Mesothelial cell of epicardium (in vitro differentiated cells): ENCODE measurements around the gene NTM. TPM values are rescaled to one million over a fixed set of nuclear protein-coding genes. Genes with fewer than 3 reads are reported as not detected.
"Not testable (repeated sequence)": the region's sequence is repeated elsewhere in the genome, so short reads cannot be mapped to it uniquely, and the experiment has no call there.

Experiments
- DNase-seq, 2 experiments: peaks; one replicate each; pipeline ENCODE4 v3.0.0; 2021; ENCODE audit warnings: low spot score in 2 of 2; ENCODE audit not compliant: unreplicated experiment in 2 of 2
- H3K27ac Mint-ChIP-seq: 2 replicates; pipeline ENCODE4 v1.8.0; 2021; ENCODE audit warnings: mixed read lengths
- H3K27me3 Mint-ChIP-seq: 2 replicates; pipeline ENCODE4 v1.8.0; 2021; ENCODE audit warnings: low read depth, mixed read lengths
- H3K36me3 Mint-ChIP-seq: 2 replicates; pipeline ENCODE4 v1.8.0; 2021; ENCODE audit warnings: mixed read lengths
- H3K4me1 Mint-ChIP-seq: 2 replicates; pipeline ENCODE4 v1.8.0; 2021; ENCODE audit warnings: mixed read lengths
- H3K4me3 Mint-ChIP-seq: 2 replicates; pipeline ENCODE4 v1.8.0; 2021; ENCODE audit warnings: mild to moderate bottlenecking, moderate library complexity, mixed read lengths
- H3K9me3 Mint-ChIP-seq: 2 replicates; pipeline ENCODE4 v1.8.0; 2021; ENCODE audit warnings: mixed read lengths
- CTCF ChIP-seq: fragments of 200-600 bp; sonication (generic); IDR thresholded peaks from one replicate; pipeline ENCODE4 v1.5.0; 2021; ENCODE audit warnings: antibody characterized with exemption; ENCODE audit not compliant: unreplicated experiment
- total RNA-seq: library from RNA; stranded (reverse); gene quantifications from 3 replicates; pipeline ENCODE4 v1.2.1, GENCODE V29; 2021

The NTM gene
- total RNA-seq, 1 donor from 2014 or later = 3.9 TPM

- Mint-ChIP-seq H3K4me3 (no peak overlapping the region), H3K36me3 (no peaks in the 10 kb centered on the region), H3K9me3 (no peaks in the 10 kb centered on the region), H3K4me1 (peaks cover 6% of the 10 kb centered on the region), H3K27me3 (peaks cover 24% of the 10 kb centered on the region), H3K27ac (no peak overlapping the region)
- no peak for DNase-seq
- TF ChIP-seq CTCF = no peak
Measured at GRCh38 chr11:132060567-132060966, 690.2 kb downstream of the NTM start.

DNA sequence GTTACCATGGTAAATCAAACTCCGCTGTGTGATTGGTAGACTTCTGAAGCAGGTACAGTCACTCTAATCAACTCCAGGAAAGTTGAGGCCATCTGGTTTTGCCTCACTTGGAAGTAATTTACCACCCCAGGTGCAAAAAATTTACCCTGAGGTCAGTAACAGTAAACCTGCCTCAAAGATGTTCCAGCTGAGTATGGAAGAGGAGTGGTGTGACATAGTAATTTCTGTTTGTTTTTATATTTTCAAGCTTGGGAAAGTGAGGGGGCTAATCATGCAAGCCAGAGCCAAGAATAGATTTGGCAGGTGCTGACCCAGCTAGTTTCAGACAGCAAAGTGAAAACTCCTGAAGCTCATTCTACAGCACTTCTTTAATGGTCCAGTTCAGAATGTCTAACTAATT is 691.6 kb downstream of the NTM start:
- Mint-ChIP-seq H3K4me3 (no peak overlapping the region), H3K27ac (no peak overlapping the region), H3K27me3 (peaks cover 24% of the 10 kb centered on the region), H3K9me3 (peaks cover 9% of the 10 kb centered on the region), H3K36me3 (no peaks in the 10 kb centered on the region), H3K4me1 (peaks cover 6% of the 10 kb centered on the region)
- no peak for DNase-seq
- TF ChIP-seq CTCF = no peak

DNA sequence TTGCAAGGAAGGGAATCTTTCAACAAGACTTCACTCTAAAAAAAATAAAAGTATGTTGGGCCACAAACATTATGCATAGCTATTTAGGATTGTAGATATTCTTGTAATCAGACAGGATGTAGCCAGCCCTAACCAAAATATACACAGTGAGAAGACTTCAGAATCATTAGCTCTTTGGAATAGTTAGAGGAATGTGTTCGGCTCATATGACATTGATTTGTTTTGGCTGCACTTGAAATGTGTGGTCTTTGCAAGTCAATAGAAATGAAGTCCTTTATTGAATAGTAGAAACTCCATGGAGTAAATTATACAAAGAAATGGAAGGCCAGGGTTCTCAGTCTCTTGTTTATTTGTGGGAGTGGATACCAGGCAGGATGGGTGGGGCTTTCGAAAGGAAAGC is 692.1 kb downstream of the NTM start:
- H3K9me3 Mint-ChIP-seq = peaks cover 13% of the 10 kb centered on the region
- H3K4me3 Mint-ChIP-seq = no peak overlapping the region
- H3K27ac Mint-ChIP-seq = no peak overlapping the region
- no peak for TF ChIP-seq CTCF
- no peaks in the 10 kb centered on the region for H3K36me3 Mint-ChIP-seq
- peaks cover 24% of the 10 kb centered on the region for H3K27me3 Mint-ChIP-seq
- peaks cover 6% of the 10 kb centered on the region for H3K4me1 Mint-ChIP-seq
- DNase-seq = no peak

DNA sequence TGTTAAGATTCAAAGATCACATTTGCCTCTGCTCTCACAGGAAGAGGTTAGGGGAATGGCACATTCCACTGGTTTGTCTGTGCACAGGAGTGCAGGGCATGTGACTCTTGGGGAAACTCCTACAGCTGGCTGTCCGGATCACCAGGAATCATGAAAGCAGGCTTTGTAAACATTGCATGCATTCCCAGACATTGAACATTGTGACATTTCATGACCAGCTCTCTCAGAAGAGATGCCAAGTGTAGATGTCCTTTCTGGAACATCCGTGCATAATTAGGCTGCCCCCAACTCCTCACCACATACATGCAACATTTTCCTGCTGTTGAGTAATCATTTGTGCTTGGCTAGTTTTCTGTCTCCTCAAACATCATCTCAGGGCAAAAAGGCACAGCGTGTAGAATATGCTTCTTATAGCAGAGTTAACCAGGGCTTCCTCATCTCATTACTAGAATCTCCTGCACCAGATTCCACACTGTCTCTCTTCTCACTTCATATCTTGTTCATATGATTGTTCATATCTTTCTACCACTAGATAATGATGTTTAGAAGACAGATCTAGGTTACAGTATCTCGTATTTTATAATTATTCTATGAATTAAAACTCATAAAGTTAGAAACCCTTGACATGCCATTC is 694.7 kb downstream of the NTM start:
- H3K4me1 Mint-ChIP-seq = peaks cover 6% of the 10 kb centered on the region
- peaks cover 13% of the 10 kb centered on the region for H3K9me3 Mint-ChIP-seq
- DNase-seq = no peak
- H3K27ac Mint-ChIP-seq = no peak overlapping the region
- H3K27me3 Mint-ChIP-seq = peaks cover 18% of the 10 kb centered on the region
- no peak for TF ChIP-seq CTCF
- H3K4me3 Mint-ChIP-seq = no peak overlapping the region
- no peaks in the 10 kb centered on the region for H3K36me3 Mint-ChIP-seq

GRCh38 chr11:132068556-132068955 is 698.1 kb downstream of the NTM start:
- H3K36me3 Mint-ChIP-seq = no peaks in the 10 kb centered on the region
- no peak for DNase-seq
- no peak for TF ChIP-seq CTCF
- H3K4me1 Mint-ChIP-seq = peaks cover 24% of the 10 kb centered on the region
- peaks cover 4% of the 10 kb centered on the region for H3K27me3 Mint-ChIP-seq
- no peak overlapping the region for H3K4me3 Mint-ChIP-seq
- H3K27ac Mint-ChIP-seq = no peak overlapping the region
- peaks cover 13% of the 10 kb centered on the region for H3K9me3 Mint-ChIP-seq

DNA sequence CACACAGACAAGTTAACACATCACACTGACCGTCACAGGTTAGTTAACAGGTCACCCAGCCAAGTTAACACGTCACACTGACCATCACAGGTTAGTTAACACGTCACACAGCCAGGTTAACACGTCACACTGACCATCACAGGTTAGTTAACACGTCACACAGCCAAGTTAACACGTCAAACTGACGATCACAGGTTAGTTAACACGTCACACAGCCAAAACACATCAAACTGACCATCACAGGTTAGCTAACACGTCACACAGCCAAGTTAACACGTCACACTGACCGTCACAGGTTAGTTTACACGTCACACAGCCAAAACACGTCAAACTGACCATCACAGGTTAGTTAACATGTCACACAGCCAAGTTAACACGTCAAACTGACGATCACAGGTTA is 699.2 kb downstream of the NTM start:
- not testable (repeated sequence) for H3K4me3 Mint-ChIP-seq, H3K27me3 Mint-ChIP-seq, H3K27ac Mint-ChIP-seq, H3K36me3 Mint-ChIP-seq, DNase-seq
- H3K4me1 Mint-ChIP-seq = peaks cover 30% of the 10 kb centered on the region
- H3K9me3 Mint-ChIP-seq = peaks cover 13% of the 10 kb centered on the region

- H3K27me3 Mint-ChIP-seq, H3K4me3 Mint-ChIP-seq, H3K36me3 Mint-ChIP-seq, H3K27ac Mint-ChIP-seq, DNase-seq: not testable (repeated sequence)
- Mint-ChIP-seq H3K9me3 (peaks cover 13% of the 10 kb centered on the region), H3K4me1 (peaks cover 24% of the 10 kb centered on the region)
Measured at GRCh38 chr11:132070907-132071306, 700.5 kb downstream of the NTM start.
